Epithelial cell of alveolus of lung (primary cell): ENCODE measurements around the gene ATAD3B. TPM values are rescaled to one million over a fixed set of nuclear protein-coding genes. Genes with fewer than 3 reads are reported as not detected.

Experiments used
- total RNA-seq: library from RNA; depleted of rRNA; stranded (reverse); fragments of >200 nt; gene quantifications from 2 replicates; pipeline ENCODE4 v1.2.1, GENCODE V29; 2015

ATAD3B gene
- 11.4 and 20.0 TPM in 2 replicates for total RNA-seq

DNA sequence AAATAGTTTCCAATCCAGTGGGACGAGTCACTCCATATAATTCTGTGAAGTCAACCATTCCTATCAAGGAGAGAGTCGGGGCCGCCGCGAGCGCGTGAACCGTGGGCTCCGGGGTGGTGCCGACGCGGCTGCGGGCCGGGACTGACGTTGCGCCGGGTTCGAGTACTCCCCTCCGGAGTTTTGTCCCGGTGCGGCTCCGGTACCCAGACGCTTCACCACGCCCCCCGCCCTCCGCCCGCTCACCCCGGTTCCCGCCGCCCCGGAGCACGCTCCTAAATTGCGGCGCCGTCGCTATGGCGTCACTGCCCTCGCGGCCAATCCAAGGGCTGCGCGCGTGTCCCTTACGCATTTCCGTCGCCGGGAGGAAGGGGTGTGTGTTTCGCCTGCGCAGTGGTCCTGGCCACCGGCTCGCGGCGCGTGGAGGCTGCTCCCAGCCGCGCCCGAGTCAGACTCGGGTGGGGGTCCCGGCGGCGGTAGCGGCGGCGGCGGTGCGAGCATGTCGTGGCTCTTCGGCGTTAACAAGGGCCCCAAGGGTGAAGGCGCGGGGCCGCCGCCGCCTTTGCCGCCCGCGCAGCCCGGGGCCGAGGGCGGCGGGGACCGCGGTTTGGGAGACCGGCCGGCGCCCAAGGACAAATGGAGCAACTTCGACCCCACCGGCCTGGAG, at the start of gene ATAD3B:
TSS of gene ATAD3B (plus strand) at position 377 of the 664 bp plus-strand sequence. CDS start at position 497, 120 bp downstream.

GRCh38 chr1:1435106-1435903, 36.3 kb upstream of the ATAD3B start, which contains the start of gene VWA1:
TSS of gene VWA1 (plus strand) at chr1:1435690. CDS start at chr1:1435749, 59 bp downstream.

DNA sequence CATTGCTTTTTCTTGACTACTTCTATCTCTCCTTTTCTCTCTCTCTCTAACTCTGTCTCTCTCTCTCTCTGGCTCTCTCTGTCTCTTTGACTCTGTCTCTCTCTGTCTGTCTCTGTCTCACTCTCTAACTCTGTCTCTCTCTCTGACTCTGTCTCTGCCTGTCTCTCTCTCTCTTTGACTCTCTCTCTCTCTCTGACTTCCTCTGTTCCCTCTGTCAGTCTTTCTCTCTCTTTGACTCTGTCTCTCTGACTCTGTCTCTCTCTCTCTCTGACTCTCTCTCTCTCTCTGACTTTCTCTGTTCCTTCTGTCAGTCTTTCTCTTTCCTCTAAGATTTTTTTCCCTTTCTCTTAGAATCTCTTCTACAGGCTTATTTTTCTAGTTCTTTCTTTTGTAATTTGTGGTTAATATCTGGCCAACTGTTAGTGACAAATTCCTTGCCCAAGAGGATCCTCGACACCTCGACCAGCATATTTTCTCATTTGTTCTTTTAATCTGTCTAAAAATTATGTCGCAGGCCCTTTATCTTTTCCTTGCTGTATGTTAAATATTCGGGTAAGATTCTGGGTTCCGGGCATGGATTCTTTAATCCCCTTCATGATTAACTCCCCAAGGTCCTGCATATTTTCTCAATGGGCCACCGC, 22.3 kb upstream of the ATAD3B start, which contains the start of gene ATAD3C:
TSS of gene ATAD3C (plus strand) at position 591 of the 641 bp plus-strand sequence. CDS start 995 bp downstream, outside the sequence.

DNA sequence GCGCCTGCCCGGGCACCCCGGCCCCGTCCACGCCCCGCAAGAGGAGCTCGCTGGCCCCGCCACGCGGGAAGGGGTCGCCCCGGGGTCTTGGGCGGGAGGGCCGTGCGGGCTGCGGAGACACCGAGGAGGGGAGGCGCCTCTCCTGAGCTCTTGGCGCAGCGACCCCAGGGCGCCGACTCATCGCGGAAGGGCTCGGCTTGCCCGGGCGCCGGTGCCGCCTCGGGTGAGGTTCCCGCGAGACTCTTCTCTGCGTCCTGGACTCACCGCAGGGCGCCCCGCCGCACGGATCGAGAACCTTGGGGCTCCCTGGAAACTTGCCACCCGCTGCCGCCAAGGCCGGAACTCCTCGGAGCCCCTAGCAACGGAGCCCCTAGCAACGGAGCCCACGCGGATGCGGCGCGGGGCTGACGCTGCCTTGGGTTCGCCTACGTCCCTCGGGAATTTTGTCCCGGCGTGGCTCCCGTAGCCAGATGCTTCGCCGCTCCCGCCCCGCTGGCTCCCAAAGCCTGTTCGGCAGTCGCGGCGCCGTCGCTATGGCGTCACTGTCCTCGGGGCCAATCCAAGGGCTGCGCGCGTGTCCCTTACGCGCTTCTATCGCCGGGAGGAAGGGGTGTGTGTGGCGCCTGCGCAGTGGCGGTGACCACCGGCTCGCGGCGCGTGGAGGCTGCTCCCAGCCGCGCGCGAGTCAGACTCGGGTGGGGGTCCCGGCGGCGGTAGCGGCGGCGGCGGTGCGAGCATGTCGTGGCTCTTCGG, 40.1 kb downstream of the ATAD3B start, which contains the start of gene ATAD3A:
TSS of gene ATAD3A (plus strand) at position 630 of the 753 bp plus-strand sequence. CDS start at position 737, 107 bp downstream.

DNA sequence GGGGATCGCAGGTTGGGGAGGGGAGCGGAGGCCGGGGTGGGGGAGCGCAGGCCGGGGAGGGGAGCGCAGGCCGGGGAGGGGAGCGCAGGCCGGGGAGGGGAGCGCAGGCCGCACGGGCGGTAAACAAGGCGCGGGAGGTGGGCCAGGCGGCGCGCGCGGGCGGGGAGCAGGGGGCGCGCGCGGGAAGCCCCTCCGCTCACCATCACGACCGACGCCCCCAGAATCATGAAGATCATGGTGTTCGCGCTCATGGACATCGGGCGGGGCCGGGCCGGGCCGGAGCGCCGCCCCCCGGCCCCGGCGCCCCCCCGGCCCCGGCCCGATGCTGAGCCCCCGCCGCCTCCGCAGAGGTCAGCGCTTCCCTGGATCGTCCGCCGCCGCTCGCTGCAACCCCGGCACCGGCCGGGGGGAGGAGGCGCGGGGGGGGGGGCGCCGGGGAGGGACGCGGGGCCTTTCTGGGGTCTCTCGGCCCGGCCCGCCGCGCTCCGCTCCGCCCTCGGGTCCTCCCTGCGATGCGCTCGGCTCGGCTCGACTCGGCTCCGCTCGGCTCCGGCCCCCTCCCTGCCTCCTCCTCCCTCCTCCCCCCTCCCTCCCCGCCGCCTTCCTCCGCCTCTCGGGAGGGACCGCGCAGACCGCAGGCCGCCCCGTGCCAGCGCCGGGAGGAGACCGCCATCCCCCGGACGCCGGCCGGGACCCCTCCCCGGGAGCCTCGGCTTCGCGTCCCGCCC, 68.7 kb downstream of the ATAD3B start, which contains the start of gene TMEM240:
TSS of gene TMEM240 (minus strand) at position 535 of the 728 bp plus-strand sequence. CDS start at position 257, 278 bp downstream.

Other genes starting within 250 kb of the ATAD3B start
- 198 and 213 TPM in 2 replicates for gene SDF4, start 239.8 kb upstream of the ATAD3B start, total RNA-seq
- gene B3GALT6, start 239.5 kb upstream of the ATAD3B start, total RNA-seq: 31.2 and 33.3 TPM in 2 replicates
- gene C1QTNF12, start 225.0 kb upstream of the ATAD3B start, total RNA-seq: 0.88 and 1.0 TPM in 2 replicates
- 54.6 and 59.0 TPM in 2 replicates for gene UBE2J2, start 197.9 kb upstream of the ATAD3B start, total RNA-seq
- 0.13 and 1.9 TPM in 2 replicates for gene SCNN1D, start 191.3 kb upstream of the ATAD3B start, total RNA-seq
- 18.0 and 42.2 TPM in 2 replicates for gene ACAP3, start 163.8 kb upstream of the ATAD3B start, total RNA-seq
- gene PUSL1, start 163.2 kb upstream of the ATAD3B start, total RNA-seq: 22.8 and 29.1 TPM in 2 replicates
- gene INTS11, start 147.1 kb upstream of the ATAD3B start, total RNA-seq: 66.5 and 80.2 TPM in 2 replicates
- 19.5 and 24.6 TPM in 2 replicates for gene CPTP, start 147.0 kb upstream of the ATAD3B start, total RNA-seq
- under 0.01 and 0.26 TPM in 2 replicates for gene TAS1R3, start 140.5 kb upstream of the ATAD3B start, total RNA-seq
- gene DVL1, start 122.3 kb upstream of the ATAD3B start, total RNA-seq: 40.4 and 50.7 TPM in 2 replicates
- 281 and 666 TPM in 2 replicates for gene MXRA8, start 113.2 kb upstream of the ATAD3B start, total RNA-seq
- 119 and 199 TPM in 2 replicates for gene AURKAIP1, start 96.6 kb upstream of the ATAD3B start, total RNA-seq
- 28.2 and 115 TPM in 2 replicates for gene CCNL2, start 72.4 kb upstream of the ATAD3B start, total RNA-seq
- 120 and 138 TPM in 2 replicates for gene MRPL20, start 64.5 kb upstream of the ATAD3B start, total RNA-seq
- 3.1 and 4.1 TPM in 2 replicates for gene ANKRD65, start 50.5 kb upstream of the ATAD3B start, total RNA-seq
- gene VWA1, start 36.1 kb upstream of the ATAD3B start, total RNA-seq: 30.5 and 35.1 TPM in 2 replicates
- gene ATAD3C, start 22.1 kb upstream of the ATAD3B start, total RNA-seq: 0.13 TPM in 1 of 2 replicates, not detected in the other
- gene ATAD3A, start 40.4 kb downstream of the ATAD3B start, total RNA-seq: 15.3 and 45.6 TPM in 2 replicates
- gene TMEM240, start 68.9 kb downstream of the ATAD3B start, total RNA-seq: 4.4 and 10.3 TPM in 2 replicates
- gene SSU72, start 103.1 kb downstream of the ATAD3B start, total RNA-seq: 107 and 127 TPM in 2 replicates
- gene FNDC10, start 128.4 kb downstream of the ATAD3B start, total RNA-seq: 5.6 and 6.3 TPM in 2 replicates
- 21.3 and 43.8 TPM in 2 replicates for gene MIB2, start 143.7 kb downstream of the ATAD3B start, total RNA-seq
- 9.3 and 90.0 TPM in 2 replicates for gene MMP23B, start 160.4 kb downstream of the ATAD3B start, total RNA-seq
- 9.6 and 14.5 TPM in 2 replicates for gene CDK11B, start 187.2 kb downstream of the ATAD3B start, total RNA-seq
- 34.1 and 59.7 TPM in 2 replicates for gene SLC35E2B, start 221.0 kb downstream of the ATAD3B start, total RNA-seq